Esophagus muscularis mucosa (tissue), 4 donors: ENCODE data around the gene MX2.

ENCODE experiments used
- CTCF ChIP-seq, 3 experiments: fragments of 200-600 bp in 2 of 3; fragments of 450-650 bp in 1 of 3; sonication (generic) in 2 of 3; IDR thresholded peaks; one replicate each; pipeline ENCODE4 v1.5.1; 2017 to 2019; ENCODE audit warnings: antibody characterized with exemption in 3 of 3, mild to moderate bottlenecking in 2 of 3, moderate library complexity in 1 of 3
- EP300 ChIP-seq: sonication (generic); formaldehyde crosslinking; IDR thresholded peaks from one replicate; pipeline ENCODE4 v1.6.1; 2017; ENCODE audit warnings: antibody characterized with exemption
- POLR2A ChIP-seq: fragments of 450-650 bp; IDR thresholded peaks from one replicate; pipeline ENCODE4 v1.6.1; 2017; ENCODE audit warnings: antibody characterized with exemption, moderate library complexity, mild to moderate bottlenecking, low read depth
- POLR2AphosphoS5 ChIP-seq, 2 donors: sonication (generic); formaldehyde crosslinking; IDR thresholded peaks; one replicate each; pipeline ENCODE4 v1.6.1; 2017; ENCODE audit warnings: antibody characterized with exemption in 2 of 2

GRCh38 chr21:41318218-41318617 is 43.6 kb upstream of the MX2 start:
- TF ChIP-seq CTCF (IDR thresholded peaks at IDR 0.05) (no peak), EP300 (no peak), POLR2A (no peak), POLR2AphosphoS5 (IDR thresholded peaks at IDR 0.05) (no peak)
